H1 (cell line): Measurements from ENCODE around the gene TLR9. TPM values are rescaled to one million over a fixed set of nuclear protein-coding genes. Genes with fewer than 3 reads are reported as not detected.

Experiments used
- CTCF ChIA-PET: fragments of 300-600 bp; sonication (Branson Sonifier 250); formaldehyde crosslinking; loops from one replicate; lab custom pipeline; 2021; ENCODE audit not compliant: partially characterized antibody; lab: Charles Lee
- POLR2A ChIA-PET: fragments of 300-600 bp; sonication (Branson Sonifier 250); formaldehyde crosslinking; loops from one replicate; lab custom pipeline; 2021; ENCODE audit warnings: inconsistent platforms; ENCODE audit not compliant: partially characterized antibody; lab: Charles Lee
- DNase-seq, 2 experiments: peaks; one replicate each; pipeline versions ENCODE4 v3.0.0 to v3.0.0-alpha.2; 2010 to 2022; ENCODE audit warnings: low spot score in 2 of 2, low read depth in 1 of 2, mixed read lengths in 1 of 2
- FAIRE-seq: peaks from 2 replicates; lab custom pipeline; 2011; peaks lifted over from hg19 to GRCh38; lab: Jason Lieb, UNC
- H2AFZ ChIP-seq: 2 replicates; pipeline ENCODE4 v1.8.1; 2012; ENCODE audit warnings: low read length, inconsistent platforms
- H2AK5ac ChIP-seq: 2 replicates; pipeline ENCODE4 v1.6.1; 2013; ENCODE audit warnings: low read depth, low read length
- H2BK120ac ChIP-seq: replicated peaks from 2 replicates; pipeline ENCODE3; 2013; ENCODE audit warnings: low read depth, low read length, inconsistent platforms
- H2BK12ac ChIP-seq: 2 replicates; pipeline ENCODE4 v1.6.1; 2013; ENCODE audit warnings: low read depth, low read length
- H2BK15ac ChIP-seq: 2 replicates; pipeline ENCODE4 v1.6.1; 2013; ENCODE audit warnings: low read length
- H2BK20ac ChIP-seq: 2 replicates; pipeline ENCODE4 v1.6.1; 2013; ENCODE audit warnings: low read length
- H2BK5ac ChIP-seq: 2 replicates; pipeline ENCODE4 v1.6.1; 2013; ENCODE audit warnings: low read depth, low read length
- H3K14ac ChIP-seq: 2 replicates; pipeline ENCODE4 v1.6.1; 2013; ENCODE audit warnings: inconsistent platforms; ENCODE audit not compliant: insufficient read length
- H3K18ac ChIP-seq: 2 replicates; pipeline ENCODE4 v1.6.1; 2013; ENCODE audit warnings: low read length; ENCODE audit errors: extremely low read depth
- H3K23ac ChIP-seq: 2 replicates; pipeline ENCODE4 v1.6.1; 2013; ENCODE audit warnings: inconsistent platforms; ENCODE audit not compliant: insufficient read length
- H3K23me2 ChIP-seq: 2 replicates; pipeline ENCODE4 v1.6.1; 2013; ENCODE audit warnings: low read depth, low read length
- H3K27ac ChIP-seq: 2 replicates; pipeline ENCODE4 v1.6.1; 2011; ENCODE audit warnings: low read depth, low read length, inconsistent platforms
- H3K27me3 ChIP-seq, 4 experiments: replicated peaks in 1 of 4; 1 replicate in 1 of 4; 2 replicates in 3 of 4; pipeline versions ENCODE4 v1.6.1 to v1.8.1; 2011 to 2013; ENCODE audit warnings: low read length in 3 of 4, mild to moderate bottlenecking in 3 of 4, inconsistent platforms in 2 of 4, mixed read lengths in 2 of 4, moderate library complexity in 1 of 4; ENCODE audit not compliant: control insufficient read depth in 3 of 4, insufficient read depth in 3 of 4; ENCODE audit errors: extremely low read depth in 1 of 4
- H3K36me3 ChIP-seq, 4 experiments: 2 replicates each; pipeline versions ENCODE4 v1.6.1 to v1.8.1; 2011 to 2013; ENCODE audit warnings: mild to moderate bottlenecking in 4 of 4, low read length in 3 of 4, moderate library complexity in 2 of 4, control low read depth in 1 of 4, inconsistent platforms in 1 of 4; ENCODE audit not compliant: insufficient read depth in 4 of 4, control insufficient read depth in 2 of 4
- H3K4ac ChIP-seq: replicated peaks from 2 replicates; pipeline ENCODE3; 2013; ENCODE audit warnings: low read length, low read depth, mixed read lengths, inconsistent platforms; ENCODE audit not compliant: insufficient read length
- H3K4me1 ChIP-seq, 4 experiments: replicated peaks in 1 of 4; 1 replicate in 1 of 4; 2 replicates in 3 of 4; pipeline versions ENCODE4 v1.6.1 to v1.8.1; 2011 to 2013; ENCODE audit warnings: low read length in 3 of 4, inconsistent platforms in 2 of 4, mixed read lengths in 1 of 4; ENCODE audit not compliant: insufficient read depth in 4 of 4, control insufficient read depth in 3 of 4
- H3K4me2 ChIP-seq, 2 experiments: 2 replicates each; pipeline versions ENCODE4 v1.6.1 to v1.8.1; 2011 to 2013; ENCODE audit warnings: low read depth in 2 of 2, low read length in 2 of 2, control low read depth in 1 of 2, inconsistent platforms in 1 of 2, mild to moderate bottlenecking in 1 of 2; ENCODE audit not compliant: insufficient read depth in 1 of 2
- H3K4me3 ChIP-seq, 4 experiments: fragments of 200-600, 300-600 bp in 1 of 4; sonication (generic), shearing (Covaris generic), sonication (Bioruptor Twin) in 1 of 4; 2 replicates each; pipeline versions ENCODE4 v1.5.1 to v1.8.1; 2011 to 2016; ENCODE audit warnings: low read length in 4 of 4, low read depth in 3 of 4, control low read depth in 2 of 4, inconsistent platforms in 2 of 4, mild to moderate bottlenecking in 2 of 4, mixed read lengths in 1 of 4, moderate library complexity in 1 of 4; ENCODE audit not compliant: insufficient read depth in 2 of 4; ENCODE audit errors: extremely low read depth in 1 of 4
- H3K56ac ChIP-seq: replicated peaks from 2 replicates; pipeline ENCODE3; 2013; ENCODE audit warnings: low read depth, mild to moderate bottlenecking, mixed read lengths, low read length, inconsistent platforms; ENCODE audit not compliant: insufficient read length
- H3K79me1 ChIP-seq: 2 replicates; pipeline ENCODE4 v1.6.1; 2013; ENCODE audit warnings: low read depth, low read length, control low read depth
- H3K79me2 ChIP-seq, 2 experiments: 2 replicates each; pipeline versions ENCODE4 v1.6.1 to v1.8.1; 2012 to 2013; ENCODE audit warnings: low read length in 2 of 2, mild to moderate bottlenecking in 2 of 2, inconsistent platforms in 1 of 2; ENCODE audit not compliant: insufficient read depth in 2 of 2, control insufficient read depth in 1 of 2
- H3K9ac ChIP-seq, 4 experiments: replicated peaks in 1 of 4; 1 replicate in 1 of 4; 2 replicates in 3 of 4; pipeline versions ENCODE4 v1.6.1 to v1.8.1; 2011 to 2013; ENCODE audit warnings: low read depth in 3 of 4, low read length in 3 of 4, control low read depth in 2 of 4, mild to moderate bottlenecking in 2 of 4, moderate library complexity in 2 of 4, inconsistent platforms in 1 of 4; ENCODE audit errors: extremely low read depth in 1 of 4
- H3K9me3 ChIP-seq, 2 experiments: 2 replicates each; pipeline versions ENCODE4 v1.6.1 to v1.8.1; 2012 to 2013; ENCODE audit warnings: mild to moderate bottlenecking in 2 of 2, moderate library complexity in 2 of 2, control low read depth in 1 of 2, inconsistent platforms in 1 of 2, low read depth in 1 of 2, low read length in 1 of 2, mixed read lengths in 1 of 2; ENCODE audit not compliant: insufficient read depth in 2 of 2
- H4K20me1 ChIP-seq, 2 experiments: replicated peaks in 1 of 2; 2 replicates each; pipeline versions ENCODE3 to v1.8.1; 2011 to 2013; ENCODE audit warnings: inconsistent platforms in 2 of 2, low read length in 2 of 2, mild to moderate bottlenecking in 1 of 2; ENCODE audit not compliant: insufficient read depth in 2 of 2, control insufficient read depth in 1 of 2
- H4K5ac ChIP-seq: 2 replicates; pipeline ENCODE4 v1.6.1; 2013; ENCODE audit warnings: low read length, low read depth, mixed read lengths, inconsistent platforms; ENCODE audit not compliant: insufficient read length
- H4K8ac ChIP-seq: 2 replicates; pipeline ENCODE4 v1.8.0; 2013; ENCODE audit warnings: mild to moderate bottlenecking, moderate library complexity, low read length, inconsistent platforms; ENCODE audit not compliant: insufficient read depth; ENCODE audit errors: extremely low read depth
- H4K91ac ChIP-seq: replicated peaks from 2 replicates; pipeline ENCODE3; 2013; ENCODE audit warnings: low read length, mixed read lengths, inconsistent platforms; ENCODE audit not compliant: insufficient read length
- ATF2 ChIP-seq: IDR thresholded peaks from 2 replicates; pipeline ENCODE4 v1.6.1; 2012; ENCODE audit warnings: low read length, inconsistent platforms
- BACH1 ChIP-seq: IDR thresholded peaks from 2 replicates; pipeline ENCODE4 v1.6.1; 2012; ENCODE audit warnings: low read length, improper control_type of control experiment
- CEBPB ChIP-seq: IDR thresholded peaks from 2 replicates; pipeline ENCODE4 v1.6.1; 2012; ENCODE audit warnings: low read depth, low read length
- EZH2 ChIP-seq: fragments of 200-600 bp; sonication (generic); IDR thresholded peaks from 2 replicates; pipeline ENCODE4 v1.7.1; 2012; ENCODE audit warnings: low read depth, mild to moderate bottlenecking, moderate library complexity, low read length, inconsistent platforms; ENCODE audit not compliant: severe bottlenecking
- GABPA ChIP-seq: IDR thresholded peaks from 2 replicates; pipeline ENCODE4 v1.6.1; 2011; ENCODE audit warnings: mild to moderate bottlenecking, low read length, moderate library complexity, borderline replicate concordance; ENCODE audit not compliant: insufficient read depth
- GTF2F1 ChIP-seq: IDR thresholded peaks from 2 replicates; pipeline ENCODE4 v1.6.1; 2012; ENCODE audit warnings: low read depth, low read length, improper control_type of control experiment, borderline replicate concordance
- JUN ChIP-seq: IDR thresholded peaks from 2 replicates; pipeline ENCODE4 v1.6.1; 2011; ENCODE audit warnings: low read depth, mild to moderate bottlenecking, improper control_type of control experiment, low read length
- NRF1 ChIP-seq: IDR thresholded peaks from 2 replicates; pipeline ENCODE4 v1.6.1; 2011; ENCODE audit warnings: mild to moderate bottlenecking, low read depth, low read length, improper control_type of control experiment
- POLR2A ChIP-seq, 2 experiments: IDR thresholded peaks; 1 replicate in 1 of 2; 2 replicates in 1 of 2; pipeline ENCODE4 v1.6.1; 2011; ENCODE audit warnings: low read depth in 2 of 2, low read length in 2 of 2, mild to moderate bottlenecking in 2 of 2; ENCODE audit errors: control extremely low read depth in 1 of 2
- RAD21 ChIP-seq, 2 experiments: IDR thresholded peaks in 1 of 2; conservative IDR thresholded peaks in 1 of 2; 2 replicates each; pipeline ENCODE4 v1.6.1; 2011; ENCODE audit warnings: low read depth in 2 of 2, low read length in 2 of 2, improper control_type of control experiment in 1 of 2, inconsistent platforms in 1 of 2, mild to moderate bottlenecking in 1 of 2, moderate library complexity in 1 of 2
- SAP30 ChIP-seq: fragments of 300-600 bp; sonication (generic); IDR thresholded peaks from 2 replicates; pipeline ENCODE4 v1.7.1; 2012; ENCODE audit warnings: low read length, moderate library complexity, mild to moderate bottlenecking, inconsistent platforms; ENCODE audit not compliant: insufficient read depth, insufficient replicate concordance
- YY1 ChIP-seq: IDR thresholded peaks from 2 replicates; pipeline ENCODE4 v1.6.1; 2011; ENCODE audit warnings: low read depth, mild to moderate bottlenecking, low read length
- WGBS, 2 experiments: shearing (Covaris generic) in 1 of 2; methylation state at CpG; one replicate each; pipeline versions ENCODE4 v1.1.6 to v1.1.7; 2013 to 2015; ENCODE audit warnings: low lambda C conversion rate in 2 of 2, mixed read lengths in 2 of 2, inconsistent platforms in 1 of 2, low coverage in 1 of 2, missing lambda C conversion rate in 1 of 2; ENCODE audit not compliant: insufficient replicate concordance in 2 of 2, insufficient coverage in 1 of 2, insufficient read length in 1 of 2; ENCODE audit errors: extremely low coverage in 1 of 2, missing lambda C conversion rate in 1 of 2; 5-methylcytosine and 5-hydroxymethylcytosine counted together
- polyA plus RNA-seq, 7 experiments: library from polyadenylated mRNA; depleted of rRNA in 3 of 7; stranded (reverse) in 5 of 7; unstranded in 2 of 7; fragments of >200 nt in 5 of 7; fragments of 200-250 nt in 2 of 7; gene quantifications; 1 replicate in 5 of 7; 2 replicates in 1 of 7; 4 replicates in 1 of 7; pipeline versions ENCODE4 v1.2.1 to v1.2.3, GENCODE V29; 2011 to 2013; ENCODE audit warnings: missing spikeins in 2 of 7, mixed read lengths in 2 of 7
- total RNA-seq: library from RNA; stranded (reverse); fragmentation: NEBNext Ultra II Directional; extraction: Animal tissue kit (Norgen Biotek cat#: 25700); gene quantifications from 2 replicates; pipeline ENCODE4 v1.2.1, GENCODE V29; 2021

Gene TLR9
- total and polyA plus RNA-seq, 2 of the 8 experiments (the other 6 are each of a cell fraction or from before 2014, with no cell fraction given): 0.05 TPM; not detected in 1

DNA sequence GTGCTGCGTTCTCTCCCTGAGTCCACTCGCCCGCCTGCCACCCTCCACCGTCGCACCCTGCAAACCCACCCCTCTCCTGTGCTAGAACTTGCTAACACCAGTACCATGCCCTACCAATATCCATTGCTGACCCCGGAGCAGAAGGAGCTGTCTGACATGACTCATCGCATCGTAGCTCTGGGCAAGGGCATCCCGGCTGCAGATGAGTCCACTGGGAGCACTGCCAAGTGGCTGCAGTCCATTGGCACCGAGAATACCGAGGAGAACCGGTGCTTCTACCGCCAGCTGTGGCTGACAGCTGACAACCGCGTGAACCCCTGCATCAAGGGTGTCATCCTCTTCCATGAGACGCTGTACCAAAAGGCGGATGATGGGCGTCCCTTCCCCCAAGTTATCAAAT lies 32.4 kb downstream of the TLR9 start:
- Histone ChIP-seq H3K4me1 (peaks cover 0 to 10% (median 5%) of the 10 kb centered on the region in 4 experiments; a peak in 6 of 7 replicates), H3K14ac (no peak overlapping the region), H3K27me3 (peaks cover 0 to 3% (median under 1%) of the 10 kb centered on the region in 4 experiments; a peak in 4 of 7 replicates), H4K8ac (no peak overlapping the region), H4K5ac (no peak overlapping the region), H2BK5ac (no peak overlapping the region), H3K56ac (no peak overlapping the region), H2AK5ac (no peak overlapping the region), H4K20me1 (no peaks in the 10 kb centered on the region), H2BK12ac (no peak overlapping the region), H3K23ac (no peak overlapping the region), H3K4me3 (no peak overlapping the region), H3K9me3 (no peaks in the 10 kb centered on the region), H3K36me3 (no peaks in the 10 kb centered on the region), H2BK20ac (no peak overlapping the region), H2BK15ac (no peak overlapping the region), H3K4me2 (no peak overlapping the region), H3K4ac (no peak overlapping the region), H3K18ac (no peak overlapping the region; the same call in 1 of the 2 replicates), H3K9ac (no peak overlapping the region), H4K91ac (no peak overlapping the region), H2BK120ac (no peak overlapping the region), H3K23me2 (no peaks in the 10 kb centered on the region), H2AFZ (no peak overlapping the region), H3K79me1 (no peaks in the 10 kb centered on the region; the same call in 1 of the 2 replicates), H3K27ac (no peak overlapping the region), H3K79me2 (no peaks in the 10 kb centered on the region)
- ChIA-PET CTCF (interaction anchor here (0.7 to 1.4 kb wide), 4 partner anchors 32 to 185 kb away, joined by 3 read pairs; no protein-coding TSS in a partner anchor), POLR2A (interaction anchor here (0.9 to 1.6 kb wide), 3 partner anchors 39 to 201 kb away, joined by 3 to 5 read pairs (median 3); partner anchors contain the start of genes POC1A and WDR82)
- WGBS, 2 experiments: 93% methylated on average over 18 of the region's 18 CpGs; no CpG with 5 or more reads in 1 of the 2 experiments
- FAIRE-seq (no peak), DNase-seq (no peak)
- TF ChIP-seq GABPA (no peak), YY1 (no peak), POLR2A (IDR thresholded peaks at IDR 0.05; ENCODE audit: control extremely low read depth in 1 of 2, low read depth in 2 of 2, low read length in 2 of 2) (no peak), BACH1 (no peak), ATF2 (no peak), SAP30 (no peak), CEBPB (no peak), EZH2 (no peak), GTF2F1 (no peak), JUN (no peak), NRF1 (no peak), RAD21 (IDR thresholded peaks at IDR 0.05 in 1 of 2, conservative IDR thresholded peaks at IDR 0.05 in 1 of 2; ENCODE audit: low read depth in 2 of 2, low read length in 2 of 2) (no peak)
